Keratinocyte (primary cell): ENCODE data around the gene FAM240B.

Source experiments
- CTCF ChIP-seq, 3 experiments: IDR thresholded peaks in 1 of 3; conservative IDR thresholded peaks in 1 of 3; optimal IDR thresholded peaks in 1 of 3; 2 replicates in 2 of 3; 3 replicates in 1 of 3; pipeline versions ENCODE3 to v1.5.1; 2011; ENCODE audit warnings: low read length in 3 of 3, mild to moderate bottlenecking in 3 of 3, moderate library complexity in 2 of 3, control low read depth in 1 of 3, inconsistent platforms in 1 of 3; ENCODE audit not compliant: insufficient read depth in 2 of 3; ENCODE audit errors: extremely low read depth in 1 of 3
- EZH2 ChIP-seq: IDR thresholded peaks from one replicate; pipeline ENCODE4 v1.6.1; 2012; ENCODE audit warnings: inconsistent platforms, mild to moderate bottlenecking, low read length, moderate library complexity

DNA sequence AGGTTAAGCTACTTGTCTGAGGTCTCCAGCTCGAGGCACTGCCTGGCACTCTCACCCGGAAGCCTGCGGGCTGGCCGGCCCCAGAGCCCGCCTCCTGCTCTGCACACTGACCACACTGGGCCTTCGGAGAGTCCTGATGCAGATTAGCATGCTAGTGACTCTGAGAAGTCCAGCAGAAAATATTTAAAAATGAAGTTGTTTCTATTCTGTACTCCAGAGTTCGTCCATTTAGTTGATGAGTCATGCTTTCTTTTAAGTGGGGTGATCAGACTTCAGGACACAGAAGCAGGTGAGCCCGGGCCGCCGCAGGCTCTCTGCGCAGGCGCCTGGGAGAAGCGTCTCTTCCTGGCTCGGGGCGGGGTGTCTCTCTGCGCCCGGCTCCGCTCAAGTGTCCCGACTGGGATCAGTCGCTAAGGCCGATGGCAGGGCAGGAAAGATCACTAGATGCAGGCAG, 32.5 kb downstream of the FAM240B start:
- no peak for TF ChIP-seq CTCF (optimal IDR thresholded peaks at IDR 0.05 in 1 of 3, IDR thresholded peaks at IDR 0.05 in 1 of 3, conservative IDR thresholded peaks at IDR 0.05 in 1 of 3; ENCODE audit: extremely low read depth in 1 of 3, insufficient read depth in 2 of 3, low read length in 3 of 3)
- TF ChIP-seq EZH2 = no peak
